Measurements from ENCODE around the gene ID2. TPM values are rescaled to one million over a fixed set of nuclear protein-coding genes. Genes with fewer than 3 reads are reported as not detected.

ID2 gene
- total RNA-seq, 1 experiment from 2014 or later = 112 TPM

- Histone ChIP-seq H3K4me2 (ENCODE audit: low read length) (peak overlapping the region; percentile 12; the same call in 1 of the 2 replicates), H3K9me2 (ENCODE audit: insufficient read depth) (no peaks in the 10 kb centered on the region), H3K4me3 (replicated peaks in 1 of 2; ENCODE audit: low read depth in 1 of 2, low read length in 2 of 2) (no peak overlapping the region), H3K9me3 (ENCODE audit: control insufficient read depth in 1 of 2, insufficient read depth in 1 of 2, low read depth in 1 of 2, low read length in 2 of 2) (no peaks in the 10 kb centered on the region), H3K4me1 (ENCODE audit: control insufficient read depth in 1 of 2, insufficient read depth in 2 of 2, low read length in 2 of 2) (peaks cover 2 to 16% of the 10 kb centered on the region in 2 experiments; a peak in 3 of 4 replicates), H3K27me3 (ENCODE audit: insufficient read depth, low read length) (no peaks in the 10 kb centered on the region), H4K20me1 (ENCODE audit: insufficient read depth) (no peaks in the 10 kb centered on the region), H3K79me2 (ENCODE audit: insufficient read depth, low read length) (no peaks in the 10 kb centered on the region), H3K27ac (ENCODE audit: low read depth, low read length) (no peak overlapping the region; the same call in 1 of the 2 replicates), H3K36me3 (ENCODE audit: control insufficient read depth in 1 of 2, insufficient read depth in 2 of 2, low read length in 2 of 2) (no peaks in the 10 kb centered on the region), H2AFZ (ENCODE audit: low read depth, low read length, poor library complexity, severe bottlenecking) (no peak overlapping the region), H3K9ac (ENCODE audit: low read length) (no peak overlapping the region)
- DNase-seq (ENCODE audit: low read depth, low spot score) (no peak), ATAC-seq (peak; percentile 90)
- ChIA-PET CTCF (interaction anchor here (1.4 kb wide), 1 partner anchor 117 kb away, joined by 3 read pairs; no protein-coding TSS in a partner anchor), POLR2A (interaction anchor here (2.6 kb wide), 1 partner anchor 37 kb away, joined by 10 read pairs; the partner anchor contains the start of gene ID2), RAD21 (ENCODE audit: low non-redundant PET in 1 of 2, low total read pairs in 2 of 2, uncharacterized antibody in 2 of 2, unreplicated experiment in 2 of 2) (no interaction called here)
- TF ChIP-seq CEBPB (IDR thresholded peaks at IDR 0.05; ENCODE audit: low read depth) (no peak), RAD21 (IDR thresholded peaks at IDR 0.05; ENCODE audit: low read depth) (peak; percentile 66), CTCF (IDR thresholded peaks at IDR 0.05 in 2 of 3, conservative IDR thresholded peaks at IDR 0.05 in 1 of 3; ENCODE audit: borderline replicate concordance in 1 of 3, insufficient read depth in 1 of 3, low read depth in 2 of 3, low read length in 2 of 3) (peak; percentile 54 to 76 (median 60); a peak in 5 of 6 replicates), EGR1 (IDR thresholded peaks at IDR 0.05; ENCODE audit: low read depth) (no peak)
- BruUV-seq (replicated peaks) = no TSS peak
- intact Hi-C loops (cut with micrococcal nuclease) = no loop called here
Measured at GRCh38 chr2:8644605-8645175, 37.2 kb upstream of the ID2 start.

GRCh38 chr2:8645176-8645831, 36.6 kb upstream of the ID2 start:
- ATAC-seq (peak; percentile 43), DNase-seq (ENCODE audit: low read depth, low spot score) (no peak)
- H3K9ac ChIP-seq (ENCODE audit: low read length) = no peak overlapping the region
- POLR2A ChIA-PET = no interaction called here
- H3K27me3 ChIP-seq (ENCODE audit: insufficient read depth, low read length) = no peaks in the 10 kb centered on the region
- H3K4me2 ChIP-seq (ENCODE audit: low read length) = peak overlapping the region; percentile 12; the same call in 1 of the 2 replicates
- no peaks in the 10 kb centered on the region for H4K20me1 ChIP-seq (ENCODE audit: insufficient read depth)
- no peaks in the 10 kb centered on the region for H3K79me2 ChIP-seq (ENCODE audit: insufficient read depth, low read length)
- H3K4me1 ChIP-seq (ENCODE audit: control insufficient read depth in 1 of 2, insufficient read depth in 2 of 2, low read length in 2 of 2) = peaks cover 2 to 16% of the 10 kb centered on the region in 2 experiments; a peak in 3 of 4 replicates
- no peak overlapping the region for H3K4me3 ChIP-seq (replicated peaks in 1 of 2; ENCODE audit: low read depth in 1 of 2, low read length in 2 of 2)
- H2AFZ ChIP-seq (ENCODE audit: low read depth, low read length, poor library complexity, severe bottlenecking) = no peak overlapping the region
- peak overlapping the region; percentile 34; the same call in 1 of the 2 replicates for H3K27ac ChIP-seq (ENCODE audit: low read depth, low read length)
- H3K9me2 ChIP-seq (ENCODE audit: insufficient read depth) = no peaks in the 10 kb centered on the region
- no peaks in the 10 kb centered on the region for H3K9me3 ChIP-seq (ENCODE audit: control insufficient read depth in 1 of 2, insufficient read depth in 1 of 2, low read depth in 1 of 2, low read length in 2 of 2)
- intact Hi-C loops (cut with micrococcal nuclease) = no loop called here
- BruUV-seq (replicated peaks) = no TSS peak
- CTCF ChIA-PET = interaction anchor here (1.4 kb wide), 1 partner anchor 116 kb away, joined by 3 read pairs; no protein-coding TSS in a partner anchor
- RAD21 ChIA-PET (ENCODE audit: low non-redundant PET in 1 of 2, low total read pairs in 2 of 2, uncharacterized antibody in 2 of 2, unreplicated experiment in 2 of 2) = no interaction called here
- no peaks in the 10 kb centered on the region for H3K36me3 ChIP-seq (ENCODE audit: control insufficient read depth in 1 of 2, insufficient read depth in 2 of 2, low read length in 2 of 2)
- TF ChIP-seq REST (IDR thresholded peaks at IDR 0.05; ENCODE audit: low read depth) = no peak
- no peak for TF ChIP-seq EGR1 (IDR thresholded peaks at IDR 0.05; ENCODE audit: low read depth)
- no peak for TF ChIP-seq JUND (IDR thresholded peaks at IDR 0.05)
- TF ChIP-seq ZBTB33 (IDR thresholded peaks at IDR 0.05; ENCODE audit: extremely low read depth, insufficient replicate concordance, low read length) = no peak
- TF ChIP-seq YY1 (IDR thresholded peaks at IDR 0.05; ENCODE audit: extremely low read depth, insufficient replicate concordance, low read depth, low read length) = no peak
- no peak for TF ChIP-seq RAD21 (IDR thresholded peaks at IDR 0.05; ENCODE audit: low read depth)
- no peak for TF ChIP-seq FOSL1 (IDR thresholded peaks at IDR 0.05; ENCODE audit: low read depth)
- TF ChIP-seq ZFX (IDR thresholded peaks at IDR 0.05) = no peak
